Heart left ventricle (tissue), 16 donors: Measurements from ENCODE around the gene KCNAB1. TPM values are rescaled to one million over a fixed set of nuclear protein-coding genes. Genes with fewer than 3 reads are reported as not detected.

ENCODE experiments used
- ATAC-seq, 4 donors: fragments of 200-7000 bp; cut with Tn5 transposase; one replicate each; pipeline ENCODE4 v1.9.1; 2020 to 2022; ENCODE audit warnings: moderate library complexity in 4 of 4, mild to moderate bottlenecking in 3 of 4, moderate number of reproducible peaks in 1 of 4
- DNase-seq, 5 donors: peaks; one replicate each; pipeline ENCODE4 v3.0.0-alpha.2; 2020
- H3K27ac ChIP-seq, 12 donors: fragments of 200-600 bp; sonication (generic) in 4 of 12; one replicate each; pipeline versions ENCODE4 v1.5.0 to v1.8.0; 2016 to 2022; ENCODE audit warnings: mild to moderate bottlenecking in 2 of 12
- H3K27me3 ChIP-seq, 9 donors: fragments of 200-600 bp; sonication (generic) in 2 of 9; one replicate each; pipeline versions ENCODE4 v1.5.1 to v1.8.0; 2016 to 2022; ENCODE audit warnings: mild to moderate bottlenecking in 3 of 9
- H3K36me3 ChIP-seq, 9 donors: fragments of 200-600 bp; sonication (generic) in 2 of 9; one replicate each; pipeline versions ENCODE4 v1.5.0 to v1.8.0; 2018 to 2022; ENCODE audit warnings: mild to moderate bottlenecking in 2 of 9
- H3K4me1 ChIP-seq, 12 donors: fragments of 200-600 bp; sonication (generic) in 4 of 12; one replicate each; pipeline versions ENCODE4 v1.5.0 to v1.8.0; 2016 to 2022; ENCODE audit warnings: mild to moderate bottlenecking in 3 of 12
- H3K4me3 ChIP-seq, 12 donors: fragments of 200-600 bp; sonication (generic) in 4 of 12; one replicate each; pipeline versions ENCODE4 v1.5.0 to v1.8.0; 2017 to 2022; ENCODE audit warnings: mild to moderate bottlenecking in 9 of 12, moderate library complexity in 4 of 12
- H3K9me3 ChIP-seq, 12 donors: fragments of 200-600 bp; sonication (generic) in 4 of 12; one replicate each; pipeline versions ENCODE4 v1.5.0 to v1.8.0; 2016 to 2022; ENCODE audit warnings: mild to moderate bottlenecking in 1 of 12
- CTCF ChIP-seq, 12 donors: fragments of 200-600 bp; sonication (generic) in 4 of 12; IDR thresholded peaks; one replicate each; pipeline versions ENCODE4 v1.5.0 to v1.8.0; 2018 to 2022; ENCODE audit warnings: antibody characterized with exemption in 12 of 12, mild to moderate bottlenecking in 5 of 12
- POLR2A ChIP-seq, 2 donors: fragments of 450-650 bp; IDR thresholded peaks; one replicate each; pipeline ENCODE4 v1.6.1; 2017; ENCODE audit warnings: antibody characterized with exemption in 2 of 2, mild to moderate bottlenecking in 2 of 2, moderate library complexity in 2 of 2
- WGBS, 4 donors: extraction: QIAGEN DNeasy Blood & Tissue Kit in 2 of 4; methylation state at CpG; one replicate each; pipeline versions ENCODE4 v1.1.5 to v1.1.7; 2013 to 2018; 5-methylcytosine and 5-hydroxymethylcytosine counted together
- intact Hi-C, 10 donors: fragments of 100-400 bp; cut with DNase I; formaldehyde crosslinking; loops; one replicate each; pipeline versions ENCODE4 v1.11.1 to v1.14.2; 2022
- polyA plus RNA-seq, 2 donors: library from polyadenylated mRNA; stranded (reverse); fragments of 200-250 nt; gene quantifications; one replicate each; pipeline ENCODE4 v1.2.3, GENCODE V29; 2013
- total RNA-seq, 9 donors: library from RNA; depleted of rRNA in 2 of 9; stranded (reverse); fragments of >200 nt in 2 of 9; fragmentation: NEBNext Ultra II Directional in 3 of 9; extraction: Animal tissue kit (Norgen Biotek cat#: 25700) in 3 of 9; gene quantifications; one replicate each; pipeline versions ENCODE4 v1.1.0 to v1.2.4, GENCODE V29; 2016 to 2023
- donor health status: ischemic (EF 13 %, LVEDD 7.1; RV severe dilation, severe dysfunction).
- donor health status: healthy with polysubstance abuse.
- donor health status: DM: no; HTN: yes; CAD: no.
- donor health status: DM: no; HTN: no; CAD: no.
- donor health status: ischemic (EF 25% LVEDD 6.9; RV normal size, moderate dysfunction).
- donor health status: ischemic (EF 25% LVEDD 5.7; RV mildly dilated, moderate dysfunction).
- donor health status: healthy.
- donor health status: DM: yes; HTN: yes; CAD: no.
- donor health status: ischemic (EF 35%, LVEDD 5.7; RV mildly dilated, moderate dysfunction).
- donor health status: nonischemic (EF 11% LVEDD 7.7; RV severe dilation, severe dysfunction).
- donor health status: DM: yes; HTN: yes; CAD: no.
- donor health status: PGD.
- donor health status: ischemic (EF 29% LVEDD 5.4; RV normal size, mild dysfunction).
- donor health status: nonischemic (EF 23%, LVEDD 6.1; RV moderate dilation, normal function).

Gene KCNAB1
- total and polyA plus RNA-seq, 11 donors, result 1.1 to 3.5 (median 2.3) TPM

- intact Hi-C loops, result no loop called here
- DNase-seq, result no peak
- H3K9me3 ChIP-seq, result no peaks in the 10 kb centered on the region
- H3K36me3 ChIP-seq, result no peaks in the 10 kb centered on the region
- no peaks in the 10 kb centered on the region for H3K4me1 ChIP-seq
- no peaks in the 10 kb centered on the region for H3K27me3 ChIP-seq
- WGBS, 4 donors, result 70 to 82% (median 75%) methylated on average over 4 of the region's 4 CpGs
- no peak for TF ChIP-seq POLR2A (IDR thresholded peaks at IDR 0.05)
- TF ChIP-seq CTCF (IDR thresholded peaks at IDR 0.05), result no peak
- ATAC-seq, result no peak
- H3K4me3 ChIP-seq, result no peak overlapping the region
- no peak overlapping the region for H3K27ac ChIP-seq
Measured at GRCh38 chr3:156251424-156251823, 131.0 kb downstream of the KCNAB1 start.

GRCh38 chr3:156252656-156253055 is 132.3 kb downstream of the KCNAB1 start:
- DNase-seq, result no peak
- ATAC-seq, result no peak
- Histone ChIP-seq H3K27ac (no peak overlapping the region), H3K9me3 (no peaks in the 10 kb centered on the region), H3K27me3 (no peaks in the 10 kb centered on the region), H3K4me3 (no peak overlapping the region), H3K4me1 (no peaks in the 10 kb centered on the region), H3K36me3 (no peaks in the 10 kb centered on the region)
- WGBS, 4 donors, result 77 to 88% (median 80%) methylated on average over 3 of the region's 3 CpGs
- no peak for TF ChIP-seq CTCF (IDR thresholded peaks at IDR 0.05)
- no peak for TF ChIP-seq POLR2A (IDR thresholded peaks at IDR 0.05)
- intact Hi-C loops, result no loop called here

GRCh38 chr3:156253150-156253549 is 132.8 kb downstream of the KCNAB1 start:
- H3K27ac ChIP-seq, result no peak overlapping the region
- no peak overlapping the region for H3K4me3 ChIP-seq
- no peaks in the 10 kb centered on the region for H3K27me3 ChIP-seq
- ATAC-seq, result no peak
- WGBS, 4 donors, result 67 to 88% (median 71%) methylated on average over 1 of the region's 1 CpG
- H3K4me1 ChIP-seq, result no peaks in the 10 kb centered on the region
- DNase-seq, result no peak
- no peak for TF ChIP-seq CTCF (IDR thresholded peaks at IDR 0.05)
- no peak for TF ChIP-seq POLR2A (IDR thresholded peaks at IDR 0.05)
- no peaks in the 10 kb centered on the region for H3K9me3 ChIP-seq
- intact Hi-C loops, result no loop called here
- H3K36me3 ChIP-seq, result no peaks in the 10 kb centered on the region

- intact Hi-C loops, result no loop called here
- DNase-seq, result no peak
- no peak overlapping the region for H3K27ac ChIP-seq
- 74 to 80% (median 76%) methylated on average over 4 of the region's 4 CpGs for WGBS, 4 donors
- no peak for ATAC-seq
- no peaks in the 10 kb centered on the region for H3K27me3 ChIP-seq
- no peaks in the 10 kb centered on the region for H3K36me3 ChIP-seq
- no peaks in the 10 kb centered on the region for H3K9me3 ChIP-seq
- TF ChIP-seq CTCF (IDR thresholded peaks at IDR 0.05) (no peak), POLR2A (IDR thresholded peaks at IDR 0.05) (no peak)
- H3K4me3 ChIP-seq, result no peak overlapping the region
- no peaks in the 10 kb centered on the region for H3K4me1 ChIP-seq
Measured at GRCh38 chr3:156256256-156256655, 135.9 kb downstream of the KCNAB1 start.
